Measurements from ENCODE around the gene AQP12B. TPM values are rescaled to one million over a fixed set of nuclear protein-coding genes. Genes with fewer than 3 reads are reported as not detected.

The AQP12B gene
- total and polyA plus RNA-seq, 2 of the 8 experiments (the other 6 are each of a cell fraction or from before 2014, with no cell fraction given), result not detected

DNA sequence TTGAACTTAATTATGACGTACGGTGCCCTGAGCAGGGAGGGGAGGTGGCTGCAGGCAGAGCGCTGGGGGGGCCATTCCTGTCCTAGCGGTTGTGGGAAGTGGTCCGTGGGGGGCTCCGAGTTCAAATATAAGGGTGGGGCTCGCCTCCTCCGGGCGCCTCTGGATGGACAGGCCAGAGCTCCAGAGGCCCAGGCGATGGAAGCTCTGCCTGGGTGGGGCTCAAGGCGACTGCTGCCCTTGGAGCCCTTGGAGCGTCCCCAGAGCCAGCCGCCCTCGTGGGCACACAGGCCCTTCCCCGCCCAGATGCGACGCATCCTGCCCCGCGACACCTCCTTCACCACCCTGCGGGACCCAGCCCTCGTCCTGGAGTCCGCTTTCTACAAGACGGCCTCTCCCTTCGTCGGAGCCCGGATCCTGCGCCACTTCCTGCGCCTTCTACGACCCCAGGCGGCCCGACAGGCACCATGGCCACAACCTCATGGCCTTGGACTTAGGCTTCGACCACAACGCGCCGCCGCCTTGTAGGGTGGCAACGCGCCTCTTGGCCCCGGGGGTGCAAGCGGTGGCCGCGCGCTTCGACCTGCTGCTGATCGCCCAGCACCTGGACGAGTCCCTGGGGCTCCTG lies 10.5 kb downstream of the AQP12B start:
- FAIRE-seq (no peak), DNase-seq (ENCODE audit: low read depth in 1 of 2, low spot score in 2 of 2) (peak in 1 of 2 experiments; percentile 44)
- H3K27me3 ChIP-seq (replicated peaks in 1 of 4; ENCODE audit: control insufficient read depth in 3 of 4, extremely low read depth in 1 of 4, insufficient read depth in 3 of 4, low read length in 3 of 4), result 0 out of 7 replicates have a peak, but pooled peaks cover 0 to 6% (median 0%) of the 10 kb centered on the region in 4 experiments

More for the DNA sequence above, 10.5 kb downstream of the AQP12B start:
- TF ChIP-seq RNF2 (IDR thresholded peaks at IDR 0.05; ENCODE audit: borderline replicate concordance, low read depth, low read length, missing control alignments, poor library complexity, severe bottlenecking), result no peak
- no peak for TF ChIP-seq TBP (IDR thresholded peaks at IDR 0.05; ENCODE audit: low read depth, low read length)
- TF ChIP-seq, protein P1, sequence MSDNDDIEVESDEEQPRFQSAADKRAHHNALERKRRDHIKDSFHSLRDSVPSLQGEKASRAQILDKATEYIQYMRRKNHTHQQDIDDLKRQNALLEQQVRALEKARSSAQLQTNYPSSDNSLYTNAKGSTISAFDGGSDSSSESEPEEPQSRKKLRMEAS (IDR thresholded peaks at IDR 0.05), result no peak
- no peak for TF ChIP-seq EGR1 (IDR thresholded peaks at IDR 0.05; ENCODE audit: borderline replicate concordance, low read depth, low read length)
- TF ChIP-seq SRF (IDR thresholded peaks at IDR 0.05; ENCODE audit: low read depth, low read length), result no peak
- no peak for TF ChIP-seq SIRT6 (IDR thresholded peaks at IDR 0.05; ENCODE audit: low read length)
- TF ChIP-seq BCL11A (IDR thresholded peaks at IDR 0.05; ENCODE audit: low read depth in 2 of 2, low read length in 2 of 2), result no peak
- Histone ChIP-seq H3K4me2 (ENCODE audit: insufficient read depth in 1 of 2, low read depth in 2 of 2, low read length in 2 of 2) (peak overlapping the region; percentile 17 to 38; a peak in 1 of 4 replicates), H3K36me3 (ENCODE audit: control insufficient read depth in 2 of 4, insufficient read depth in 4 of 4, low read length in 3 of 4) (no peaks in the 10 kb centered on the region), H2BK15ac (ENCODE audit: low read length) (no peak overlapping the region), H3K14ac (ENCODE audit: insufficient read length) (no peak overlapping the region), H2BK120ac (replicated peaks; ENCODE audit: low read depth, low read length) (no peak overlapping the region), H2BK5ac (ENCODE audit: low read depth, low read length) (no peak overlapping the region), H3K23me2 (ENCODE audit: low read depth, low read length) (peaks cover 2% of the 10 kb centered on the region; the same call in 1 of the 2 replicates), H3K79me1 (ENCODE audit: low read depth, low read length) (no peaks in the 10 kb centered on the region), H3K27ac (ENCODE audit: low read depth, low read length) (no peak overlapping the region), H4K20me1 (replicated peaks in 1 of 2; ENCODE audit: control insufficient read depth in 1 of 2, insufficient read depth in 2 of 2, low read length in 2 of 2) (no peaks in the 10 kb centered on the region), H3K4me1 (replicated peaks in 1 of 4; ENCODE audit: control insufficient read depth in 3 of 4, insufficient read depth in 4 of 4, low read length in 3 of 4) (no peaks in the 10 kb centered on the region), H3K79me2 (ENCODE audit: control insufficient read depth in 1 of 2, insufficient read depth in 2 of 2, low read length in 2 of 2) (no peaks in the 10 kb centered on the region), H3K18ac (ENCODE audit: extremely low read depth, low read length) (no peak overlapping the region), H2AK5ac (ENCODE audit: low read depth, low read length) (no peak overlapping the region), H3K56ac (replicated peaks; ENCODE audit: insufficient read length, low read depth, low read length) (no peak overlapping the region), H3K23ac (ENCODE audit: insufficient read length) (no peak overlapping the region), H4K8ac (ENCODE audit: extremely low read depth, insufficient read depth, low read length) (0 out of 2 replicates have a peak overlapping the region, but pooled peaks have one; percentile 77), H3K9ac (replicated peaks in 1 of 4; ENCODE audit: extremely low read depth in 1 of 4, low read depth in 3 of 4, low read length in 3 of 4) (no peak overlapping the region), H2BK12ac (ENCODE audit: low read depth, low read length) (no peak overlapping the region), H4K5ac (ENCODE audit: insufficient read length, low read depth, low read length) (no peak overlapping the region), H3K9me3 (ENCODE audit: insufficient read depth in 2 of 2, low read depth in 1 of 2, low read length in 1 of 2) (no peaks in the 10 kb centered on the region), H2BK20ac (ENCODE audit: low read length) (no peak overlapping the region), H3K4ac (replicated peaks; ENCODE audit: insufficient read length, low read depth, low read length) (no peak overlapping the region), H4K91ac (replicated peaks; ENCODE audit: insufficient read length, low read length) (no peak overlapping the region), H3K4me3 (ENCODE audit: extremely low read depth in 1 of 4, insufficient read depth in 2 of 4, low read depth in 3 of 4, low read length in 4 of 4) (no peak overlapping the region; a peak in 1 of 8 replicates), H2AFZ (ENCODE audit: low read length) (no peak overlapping the region)
- ChIA-PET POLR2A (ENCODE audit: partially characterized antibody) (no interaction called here), CTCF (ENCODE audit: partially characterized antibody) (no interaction called here)
- WGBS, 2 experiments (ENCODE audit: extremely low coverage in 1 of 2, insufficient coverage in 1 of 2, insufficient read length in 1 of 2, insufficient replicate concordance in 2 of 2, low coverage in 1 of 2, low lambda C conversion rate in 2 of 2, missing lambda C conversion rate in 1 of 2), result 89% methylated on average over 27 of the region's 46 CpGs; no CpG with 5 or more reads in 1 of the 2 experiments
